Measurements from ENCODE around the gene TENT5C. TPM values are rescaled to one million over a fixed set of nuclear protein-coding genes. Genes with fewer than 3 reads are reported as not detected.

The TENT5C gene
- polyA plus RNA-seq, 1 donor (not counting 4 experiments of a cell fraction or from before 2014, with no cell fraction given), result 0.13 TPM

GRCh38 chr1:117633068-117633345 is 27.2 kb downstream of the TENT5C start:
- Histone ChIP-seq H3K27me3 (ENCODE audit: control insufficient read depth, extremely low read depth, insufficient read depth, low read length) (peaks cover 7% of the 10 kb centered on the region), H3K9me1 (ENCODE audit: control insufficient read depth, extremely low read depth, insufficient read depth, low read length) (no peaks in the 10 kb centered on the region), H3K9me3 (ENCODE audit: control insufficient read depth, low read depth, low read length) (no peaks in the 10 kb centered on the region), H3K27ac (ENCODE audit: control insufficient read depth, insufficient read depth, low read length) (no peak overlapping the region), H3K79me2 (ENCODE audit: control insufficient read depth, insufficient read depth, low read length) (no peaks in the 10 kb centered on the region), H3K36me3 (ENCODE audit: control insufficient read depth in 2 of 2, extremely low read depth in 1 of 2, insufficient read depth in 2 of 2, low read length in 2 of 2) (no peaks in the 10 kb centered on the region), H3K4me1 (ENCODE audit: control insufficient read depth, extremely low read depth, insufficient read depth, low read length) (no peaks in the 10 kb centered on the region), H3K4me2 (ENCODE audit: control insufficient read depth, extremely low read depth, insufficient read depth, low read depth, low read length) (no peak overlapping the region), H2AFZ (ENCODE audit: control insufficient read depth, low read length) (no peak overlapping the region), H4K20me1 (ENCODE audit: control insufficient read depth, extremely low read depth, insufficient read depth, low read length) (no peaks in the 10 kb centered on the region), H3K9ac (ENCODE audit: control insufficient read depth, extremely low read depth, insufficient read depth, low read length) (no peak overlapping the region), H3K4me3 (ENCODE audit: control insufficient read depth in 2 of 3, extremely low read depth in 1 of 3, insufficient read depth in 2 of 3, low read depth in 1 of 3, low read length in 3 of 3) (no peak overlapping the region)
- no peak for DNase-seq (ENCODE audit: low read depth, low spot score)
- no peak for FAIRE-seq
- TF ChIP-seq EZH2 (IDR thresholded peaks at IDR 0.05; ENCODE audit: low read length), result no peak
- TF ChIP-seq CTCF (optimal IDR thresholded peaks at IDR 0.05 in 1 of 3, IDR thresholded peaks at IDR 0.05 in 1 of 3, conservative IDR thresholded peaks at IDR 0.05 in 1 of 3; ENCODE audit: extremely low read depth in 1 of 3, insufficient read depth in 2 of 3, low read length in 3 of 3), result no peak
- dilution Hi-C loops (cut with MboI; ENCODE audit: extremely low pct_ligation_motif_present, low sequenced_read_pairs), result no loop called here

- Histone ChIP-seq H3K27ac (ENCODE audit: control insufficient read depth, insufficient read depth, low read length) (no peak overlapping the region), H2AFZ (ENCODE audit: control insufficient read depth, low read length) (no peak overlapping the region), H3K4me2 (ENCODE audit: control insufficient read depth, extremely low read depth, insufficient read depth, low read depth, low read length) (no peak overlapping the region), H4K20me1 (ENCODE audit: control insufficient read depth, extremely low read depth, insufficient read depth, low read length) (no peaks in the 10 kb centered on the region), H3K27me3 (ENCODE audit: control insufficient read depth, extremely low read depth, insufficient read depth, low read length) (peaks cover 7% of the 10 kb centered on the region), H3K9ac (ENCODE audit: control insufficient read depth, extremely low read depth, insufficient read depth, low read length) (no peak overlapping the region), H3K79me2 (ENCODE audit: control insufficient read depth, insufficient read depth, low read length) (no peaks in the 10 kb centered on the region), H3K4me1 (ENCODE audit: control insufficient read depth, extremely low read depth, insufficient read depth, low read length) (no peaks in the 10 kb centered on the region), H3K9me3 (ENCODE audit: control insufficient read depth, low read depth, low read length) (no peaks in the 10 kb centered on the region), H3K4me3 (ENCODE audit: control insufficient read depth in 2 of 3, extremely low read depth in 1 of 3, insufficient read depth in 2 of 3, low read depth in 1 of 3, low read length in 3 of 3) (no peak overlapping the region), H3K9me1 (ENCODE audit: control insufficient read depth, extremely low read depth, insufficient read depth, low read length) (no peaks in the 10 kb centered on the region), H3K36me3 (ENCODE audit: control insufficient read depth in 2 of 2, extremely low read depth in 1 of 2, insufficient read depth in 2 of 2, low read length in 2 of 2) (no peaks in the 10 kb centered on the region)
- dilution Hi-C loops (cut with MboI; ENCODE audit: extremely low pct_ligation_motif_present, low sequenced_read_pairs), result no loop called here
- no peak for TF ChIP-seq CTCF (optimal IDR thresholded peaks at IDR 0.05 in 1 of 3, IDR thresholded peaks at IDR 0.05 in 1 of 3, conservative IDR thresholded peaks at IDR 0.05 in 1 of 3; ENCODE audit: extremely low read depth in 1 of 3, insufficient read depth in 2 of 3, low read length in 3 of 3)
- TF ChIP-seq EZH2 (IDR thresholded peaks at IDR 0.05; ENCODE audit: low read length), result no peak
- no peak for DNase-seq (ENCODE audit: low read depth, low spot score)
- FAIRE-seq, result no peak
Observed at GRCh38 chr1:117633423-117633822, 27.6 kb downstream of the TENT5C start.
